Breast epithelium (tissue), 4 donors: ENCODE data around the gene HIBADH. TPM values are rescaled to one million over a fixed set of nuclear protein-coding genes. Genes with fewer than 3 reads are reported as not detected.
"Not testable (repeated sequence)": the region's sequence is repeated elsewhere in the genome, so short reads cannot be mapped to it uniquely, and the experiment has no call there.

ENCODE experiments used
- DNase-seq, 2 donors: peaks; one replicate each; pipeline ENCODE4 v3.0.0-alpha.2; 2019; ENCODE audit warnings: low spot score in 2 of 2
- H3K27ac ChIP-seq, 2 donors: fragments of 200-600 bp; sonication (generic) in 1 of 2; one replicate each; pipeline ENCODE4 v1.5.1; 2016 to 2019; ENCODE audit warnings: mild to moderate bottlenecking in 1 of 2
- H3K27me3 ChIP-seq, 2 donors: fragments of 200-600 bp; sonication (generic) in 1 of 2; one replicate each; pipeline versions ENCODE4 v1.5.1 to v1.6.0; 2017 to 2019; ENCODE audit warnings: control low read depth in 1 of 2, mild to moderate bottlenecking in 1 of 2
- H3K36me3 ChIP-seq: fragments of 200-600 bp; one replicate; pipeline ENCODE4 v1.5.1; 2019
- H3K4me1 ChIP-seq, 2 donors: fragments of 200-600 bp; sonication (generic); one replicate each; pipeline ENCODE4 v1.5.1; 2016 to 2019; ENCODE audit warnings: control low read depth in 1 of 2
- H3K4me3 ChIP-seq, 3 donors: fragments of 200-600 bp; sonication (generic); 1 replicate in 2 of 3; 2 replicates in 1 of 3; pipeline ENCODE4 v1.5.1; 2016 to 2019; ENCODE audit warnings: mild to moderate bottlenecking in 3 of 3, moderate library complexity in 2 of 3
- H3K9me3 ChIP-seq, 2 donors: fragments of 200-600 bp; sonication (generic) in 1 of 2; one replicate each; pipeline ENCODE4 v1.5.1; 2016 to 2019; ENCODE audit warnings: control low read depth in 1 of 2
- CTCF ChIP-seq, 3 donors: fragments of 450-650 bp; IDR thresholded peaks; one replicate each; pipeline ENCODE4 v1.5.1; 2016 to 2017; ENCODE audit warnings: antibody characterized with exemption in 3 of 3, mild to moderate bottlenecking in 3 of 3, moderate library complexity in 3 of 3
- POLR2A ChIP-seq: fragments of 450-650 bp; IDR thresholded peaks from one replicate; pipeline ENCODE4 v1.6.1; 2016; ENCODE audit warnings: antibody characterized with exemption, mild to moderate bottlenecking, moderate library complexity
- POLR2AphosphoS5 ChIP-seq, 3 donors: sonication (generic); formaldehyde crosslinking; IDR thresholded peaks; one replicate each; pipeline ENCODE4 v1.6.1; 2017; ENCODE audit warnings: antibody characterized with exemption in 3 of 3
- intact Hi-C: fragments of 100-400 bp; cut with DNase I; formaldehyde crosslinking; loops from one replicate; pipeline ENCODE4 v1.15.1; 2023; ENCODE audit warnings: low total_unique reads
- total RNA-seq, 3 donors: library from RNA; depleted of rRNA; stranded (reverse); fragments of >200 nt; gene quantifications; one replicate each; pipeline ENCODE4 v1.1.0, GENCODE V29; 2016

Gene HIBADH
- total RNA-seq, 3 donors from 2014 or later: 50.5 to 80.1 (median 67.5) TPM

- TF ChIP-seq POLR2A: no peak
- no peak for TF ChIP-seq POLR2AphosphoS5 (IDR thresholded peaks at IDR 0.05)
- TF ChIP-seq CTCF (IDR thresholded peaks at IDR 0.05): no peak
- Histone ChIP-seq H3K4me3 (no peak overlapping the region), H3K36me3 (no peaks in the 10 kb centered on the region), H3K27me3 (no peaks in the 10 kb centered on the region), H3K27ac (no peak overlapping the region), H3K9me3 (no peaks in the 10 kb centered on the region), H3K4me1 (no peaks in the 10 kb centered on the region)
- intact Hi-C loops: no loop called here
- no peak for DNase-seq
Measured at GRCh38 chr7:27684491-27684890, 21.8 kb upstream of the HIBADH start.

GRCh38 chr7:27680610-27681009 is 17.9 kb upstream of the HIBADH start:
- Histone ChIP-seq H3K36me3 (no peaks in the 10 kb centered on the region), H3K27me3 (no peaks in the 10 kb centered on the region), H3K9me3 (no peaks in the 10 kb centered on the region), H3K27ac (no peak overlapping the region), H3K4me3 (no peak overlapping the region), H3K4me1 (no peaks in the 10 kb centered on the region)
- no peak for DNase-seq
- intact Hi-C loops: no loop called here
- no peak for TF ChIP-seq POLR2A
- TF ChIP-seq POLR2AphosphoS5 (IDR thresholded peaks at IDR 0.05): no peak
- no peak for TF ChIP-seq CTCF (IDR thresholded peaks at IDR 0.05)

- Histone ChIP-seq H3K4me3 (no peak overlapping the region), H3K36me3 (no peaks in the 10 kb centered on the region), H3K4me1 (no peaks in the 10 kb centered on the region), H3K9me3 (no peaks in the 10 kb centered on the region), H3K27ac (peak overlapping the region; percentile 45 to 71), H3K27me3 (no peaks in the 10 kb centered on the region)
- no peak for TF ChIP-seq CTCF (IDR thresholded peaks at IDR 0.05)
- intact Hi-C loops: loop anchor here (5.0 kb wide), 1 partner anchor 531 kb away; the partner anchor contains the start of gene HOXA6
- no peak for DNase-seq
Measured at GRCh38 chr7:27678617-27679260, 16.1 kb upstream of the HIBADH start.

GRCh38 chr7:27677912-27678612 is 15.4 kb upstream of the HIBADH start:
- H3K36me3 ChIP-seq: no peaks in the 10 kb centered on the region
- TF ChIP-seq CTCF (IDR thresholded peaks at IDR 0.05) (no peak), POLR2AphosphoS5 (IDR thresholded peaks at IDR 0.05) (peak in 1 of 3 donors; percentile 11)
- H3K27me3 ChIP-seq: no peaks in the 10 kb centered on the region
- H3K4me1 ChIP-seq: no peaks in the 10 kb centered on the region
- no peaks in the 10 kb centered on the region for H3K9me3 ChIP-seq
- peak overlapping the region; percentile 45 to 71 for H3K27ac ChIP-seq
- H3K4me3 ChIP-seq: no peak overlapping the region
- DNase-seq: no peak
- intact Hi-C loops: loop anchor here (5.0 kb wide), 1 partner anchor 531 kb away; the partner anchor contains the start of gene HOXA6

GRCh38 chr7:27674126-27674525 is 11.4 kb upstream of the HIBADH start:
- DNase-seq, H3K36me3 ChIP-seq, H3K27me3 ChIP-seq, H3K4me1 ChIP-seq, H3K4me3 ChIP-seq, intact Hi-C loops, H3K9me3 ChIP-seq, H3K27ac ChIP-seq: not testable (repeated sequence)
